ENCODE data around the gene MMP2. TPM values are rescaled to one million over a fixed set of nuclear protein-coding genes. Genes with fewer than 3 reads are reported as not detected.

The MMP2 gene
- total RNA-seq: not detected in 2 replicates

DNA sequence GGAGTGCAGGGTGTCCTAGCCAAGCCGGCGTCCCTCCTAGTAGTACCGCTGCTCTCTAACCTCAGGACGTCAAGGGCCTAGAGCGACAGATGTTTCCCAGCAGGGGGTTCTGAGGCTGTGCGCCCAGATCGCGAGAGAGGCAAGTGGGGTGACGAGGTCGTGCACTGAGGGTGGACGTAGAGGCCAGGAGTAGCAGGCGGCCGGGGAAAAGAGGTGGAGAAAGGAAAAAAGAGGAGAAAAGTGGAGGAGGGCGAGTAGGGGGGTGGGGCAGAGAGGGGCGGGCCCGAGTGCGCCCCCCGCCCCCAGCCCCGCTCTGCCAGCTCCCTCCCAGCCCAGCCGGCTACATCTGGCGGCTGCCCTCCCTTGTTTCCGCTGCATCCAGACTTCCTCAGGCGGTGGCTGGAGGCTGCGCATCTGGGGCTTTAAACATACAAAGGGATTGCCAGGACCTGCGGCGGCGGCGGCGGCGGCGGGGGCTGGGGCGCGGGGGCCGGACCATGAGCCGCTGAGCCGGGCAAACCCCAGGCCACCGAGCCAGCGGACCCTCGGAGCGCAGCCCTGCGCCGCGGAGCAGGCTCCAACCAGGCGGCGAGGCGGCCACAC, at the start of gene MMP2:
Gene MMP2 (plus strand): TSS at position 372 of the 603 bp plus-strand sequence. CDS start 282 bp downstream, outside the sequence.
- Mint-ChIP-seq H3K27me3 (peaks cover 33% of the 10 kb centered on the region), H3K36me3 (ENCODE audit: low read depth) (no peaks in the 10 kb centered on the region), H3K9me3 (peaks cover 2% of the 10 kb centered on the region), H3K27ac (no peak within 1 kb of the TSS), H3K4me1 (peaks cover 3% of the 10 kb centered on the region), H3K4me3 (peak within 1 kb of the TSS; percentile 23)
- intact Hi-C loops (cut with micrococcal nuclease): no loop called here
- no peak for DNase-seq

DNA sequence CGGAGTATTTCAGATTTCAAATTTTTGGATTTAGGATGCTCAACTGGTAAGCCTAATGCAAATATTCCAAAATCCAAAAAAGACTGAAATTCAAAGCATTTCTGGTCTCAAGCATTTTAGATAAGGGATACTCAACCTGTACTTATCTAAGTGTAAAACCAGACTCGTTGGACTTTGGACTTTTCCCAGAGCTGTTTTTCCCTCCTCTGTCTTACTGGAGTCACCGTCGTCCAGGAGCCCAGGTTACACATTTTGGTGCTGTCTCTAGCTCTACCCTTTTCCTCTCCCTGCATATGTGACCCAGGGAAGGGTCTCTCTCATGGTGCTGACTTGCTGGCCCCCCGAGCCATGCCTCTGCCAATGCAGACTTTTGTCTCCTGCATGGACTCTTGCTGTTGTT, 46.0 kb upstream of the MMP2 start:
- no peak for DNase-seq
- no peak overlapping the region for H3K4me3 Mint-ChIP-seq
- intact Hi-C loops (cut with micrococcal nuclease): no loop called here
- no peaks in the 10 kb centered on the region for H3K36me3 Mint-ChIP-seq (ENCODE audit: low read depth)
- no peaks in the 10 kb centered on the region for H3K4me1 Mint-ChIP-seq
- H3K9me3 Mint-ChIP-seq: no peaks in the 10 kb centered on the region
- peaks cover 3% of the 10 kb centered on the region for H3K27me3 Mint-ChIP-seq
- no peak overlapping the region for H3K27ac Mint-ChIP-seq

DNA sequence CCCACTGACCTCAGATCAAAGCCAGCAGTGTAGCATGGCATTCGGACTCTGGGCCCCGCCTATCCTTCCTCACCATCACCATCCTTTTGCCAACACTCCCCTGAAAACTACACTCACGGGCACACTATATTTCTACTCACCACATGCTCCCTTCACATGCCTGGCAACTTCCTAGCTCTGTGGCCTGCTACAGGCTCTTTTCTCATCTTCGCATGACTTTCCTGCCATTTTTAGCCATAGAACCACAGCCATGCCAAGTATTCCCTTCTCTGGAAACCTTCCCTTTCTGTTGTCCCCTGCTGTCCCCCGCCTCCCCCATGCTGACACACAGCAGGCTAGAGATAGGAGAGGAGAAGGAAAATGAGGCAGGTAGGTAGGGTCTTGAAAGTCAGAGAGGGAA, 45.5 kb upstream of the MMP2 start:
- H3K27me3 Mint-ChIP-seq: peaks cover 3% of the 10 kb centered on the region
- no peaks in the 10 kb centered on the region for H3K36me3 Mint-ChIP-seq (ENCODE audit: low read depth)
- no peak for DNase-seq
- no peaks in the 10 kb centered on the region for H3K4me1 Mint-ChIP-seq
- H3K9me3 Mint-ChIP-seq: no peaks in the 10 kb centered on the region
- intact Hi-C loops (cut with micrococcal nuclease): no loop called here
- H3K27ac Mint-ChIP-seq: no peak overlapping the region
- no peak overlapping the region for H3K4me3 Mint-ChIP-seq

DNA sequence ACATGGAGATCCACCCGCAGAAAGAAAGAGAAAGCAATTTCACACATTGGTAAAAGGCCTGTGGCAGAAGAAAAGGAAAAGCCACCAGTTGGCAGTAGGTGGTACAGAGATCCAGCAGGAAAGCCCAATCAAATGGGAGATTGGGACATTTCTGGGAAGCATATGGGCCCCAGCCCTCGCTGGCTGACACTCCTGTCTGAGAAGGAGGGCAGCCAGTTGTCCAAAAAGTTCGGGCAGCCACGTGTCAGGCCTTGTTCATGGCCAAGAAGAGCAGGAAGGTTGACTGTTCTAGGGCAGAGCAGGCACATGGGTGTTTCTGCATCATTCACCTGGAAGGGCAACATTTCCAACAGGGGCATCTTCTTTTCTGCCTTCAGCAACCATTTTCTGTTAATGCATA, 45.0 kb upstream of the MMP2 start:
- intact Hi-C loops (cut with micrococcal nuclease): no loop called here
- Mint-ChIP-seq H3K4me1 (no peaks in the 10 kb centered on the region), H3K4me3 (no peak overlapping the region), H3K9me3 (no peaks in the 10 kb centered on the region), H3K27ac (no peak overlapping the region), H3K27me3 (peaks cover 3% of the 10 kb centered on the region), H3K36me3 (ENCODE audit: low read depth) (no peaks in the 10 kb centered on the region)
- no peak for DNase-seq

DNA sequence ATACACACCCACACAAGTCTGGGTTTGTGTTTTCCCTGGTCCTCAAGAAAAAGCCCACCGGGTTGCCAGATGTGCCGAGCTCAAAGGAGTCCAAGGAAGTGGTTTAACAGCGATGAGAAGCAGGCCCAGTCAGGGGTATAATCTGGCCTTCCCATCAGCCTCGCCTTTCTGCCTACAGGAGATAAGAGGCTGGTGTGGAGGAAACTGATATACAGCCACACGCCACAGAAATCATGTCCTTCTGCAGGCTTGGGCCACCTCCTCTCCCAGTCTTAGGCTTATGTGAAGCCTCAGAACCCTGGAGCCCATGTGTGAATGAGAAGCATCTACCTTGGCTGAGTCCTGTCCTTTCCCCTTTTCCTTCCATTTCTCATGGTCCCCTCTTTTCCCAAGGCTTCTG, 43.6 kb upstream of the MMP2 start:
- Mint-ChIP-seq H3K9me3 (no peaks in the 10 kb centered on the region), H3K27ac (no peak overlapping the region), H3K4me1 (no peaks in the 10 kb centered on the region), H3K4me3 (no peak overlapping the region), H3K36me3 (ENCODE audit: low read depth) (no peaks in the 10 kb centered on the region), H3K27me3 (peaks cover 3% of the 10 kb centered on the region)
- intact Hi-C loops (cut with micrococcal nuclease): no loop called here
- no peak for DNase-seq

DNA sequence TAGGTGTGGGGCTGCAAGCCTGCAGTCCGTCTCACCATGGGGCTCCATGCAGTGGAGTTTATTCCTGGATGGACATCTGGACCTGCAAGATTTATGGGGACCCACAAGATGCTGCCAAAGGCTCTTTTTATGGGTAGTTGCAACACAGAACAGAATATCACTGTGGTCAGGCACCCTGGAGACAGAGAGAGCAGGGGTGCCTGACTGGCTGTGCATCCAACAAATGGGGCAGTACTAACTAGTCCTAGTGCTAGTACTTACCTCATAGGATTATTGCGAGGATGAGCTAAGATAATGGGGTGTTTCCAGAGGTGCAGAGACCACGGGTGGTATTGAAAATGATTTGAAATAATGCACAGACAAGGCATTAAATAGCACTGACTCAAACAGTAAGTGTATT, 42.4 kb upstream of the MMP2 start:
- H3K9me3 Mint-ChIP-seq: no peaks in the 10 kb centered on the region
- H3K27me3 Mint-ChIP-seq: peaks cover 3% of the 10 kb centered on the region
- H3K4me1 Mint-ChIP-seq: no peaks in the 10 kb centered on the region
- H3K27ac Mint-ChIP-seq: no peak overlapping the region
- no peak for DNase-seq
- H3K36me3 Mint-ChIP-seq (ENCODE audit: low read depth): no peaks in the 10 kb centered on the region
- intact Hi-C loops (cut with micrococcal nuclease): no loop called here
- H3K4me3 Mint-ChIP-seq: no peak overlapping the region

DNA sequence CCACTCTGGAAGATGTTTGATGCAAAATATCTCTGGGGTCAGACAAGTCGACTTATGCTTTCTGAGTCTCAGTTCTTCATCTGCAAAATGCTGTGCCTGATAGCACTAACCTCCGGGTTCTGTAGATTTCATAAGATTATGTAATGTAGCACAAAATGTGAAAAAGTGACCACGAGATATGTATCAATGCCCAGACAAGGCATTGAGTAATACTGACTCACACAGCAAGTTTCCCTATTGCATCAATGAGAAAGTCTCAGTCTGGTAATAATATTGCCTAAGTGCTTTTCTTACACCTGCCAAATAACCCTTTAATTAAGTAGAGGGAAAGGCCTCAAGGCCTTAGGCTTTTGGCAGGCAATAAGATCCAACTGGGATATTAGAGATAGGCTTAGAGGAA, 41.4 kb upstream of the MMP2 start:
- Mint-ChIP-seq H3K4me3 (no peak overlapping the region), H3K27me3 (peaks cover 3% of the 10 kb centered on the region), H3K27ac (no peak overlapping the region), H3K9me3 (no peaks in the 10 kb centered on the region), H3K36me3 (ENCODE audit: low read depth) (no peaks in the 10 kb centered on the region), H3K4me1 (no peaks in the 10 kb centered on the region)
- intact Hi-C loops (cut with micrococcal nuclease): no loop called here
- DNase-seq: no peak

DNA sequence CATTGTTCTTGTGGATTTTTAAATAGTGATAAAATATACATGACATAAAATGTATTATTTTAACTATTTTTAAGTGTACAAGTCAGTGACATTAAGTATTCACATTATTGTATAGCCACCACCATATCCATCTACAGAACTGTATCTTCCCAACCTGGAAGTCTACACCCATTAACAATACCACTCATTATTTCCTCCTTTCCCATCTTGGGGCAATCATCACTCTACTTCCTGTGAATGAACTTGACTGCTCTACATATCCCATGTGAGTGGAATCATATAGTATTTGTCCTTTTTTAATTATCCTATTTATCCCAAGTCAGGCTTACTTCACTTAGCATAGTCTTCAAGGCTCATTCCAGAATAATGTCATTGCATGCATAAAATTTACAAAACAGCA, 40.7 kb upstream of the MMP2 start:
- no peak overlapping the region for H3K4me3 Mint-ChIP-seq
- no peaks in the 10 kb centered on the region for H3K9me3 Mint-ChIP-seq
- no peaks in the 10 kb centered on the region for H3K36me3 Mint-ChIP-seq (ENCODE audit: low read depth)
- DNase-seq: no peak
- intact Hi-C loops (cut with micrococcal nuclease): no loop called here
- peaks cover 3% of the 10 kb centered on the region for H3K27me3 Mint-ChIP-seq
- H3K4me1 Mint-ChIP-seq: no peaks in the 10 kb centered on the region
- H3K27ac Mint-ChIP-seq: no peak overlapping the region

DNA sequence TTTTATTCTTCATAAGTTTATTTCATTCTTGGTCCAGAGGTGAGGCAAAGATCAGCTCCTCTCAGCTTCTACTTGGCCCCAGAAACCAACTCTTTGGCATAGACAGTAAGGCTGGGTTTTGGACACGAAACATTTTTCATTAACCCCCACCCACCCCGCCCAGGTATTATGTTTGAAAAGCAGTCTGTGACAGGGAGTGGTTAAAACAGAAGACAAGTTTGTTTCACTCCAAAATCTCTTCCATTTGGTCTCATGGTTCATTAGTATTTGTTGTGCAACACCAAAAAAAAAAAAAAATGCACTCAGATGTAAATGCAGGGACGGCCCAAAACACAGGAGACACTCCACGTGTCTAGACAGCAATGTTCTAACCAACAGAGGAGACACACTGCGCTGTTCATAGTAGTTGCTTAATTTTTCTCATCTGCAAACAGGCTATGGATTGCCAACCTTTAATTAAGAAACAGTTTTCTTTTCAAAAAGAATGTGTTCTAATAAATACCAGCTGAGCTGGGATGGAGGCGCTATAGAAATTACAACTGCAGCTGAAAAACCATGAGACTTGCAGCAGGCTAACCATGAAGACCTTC, 39.8 kb upstream of the MMP2 start:
- H3K9me3 Mint-ChIP-seq: no peaks in the 10 kb centered on the region
- intact Hi-C loops (cut with micrococcal nuclease): no loop called here
- peaks cover 3% of the 10 kb centered on the region for H3K27me3 Mint-ChIP-seq
- no peaks in the 10 kb centered on the region for H3K4me1 Mint-ChIP-seq
- no peak for DNase-seq
- no peaks in the 10 kb centered on the region for H3K36me3 Mint-ChIP-seq (ENCODE audit: low read depth)
- H3K4me3 Mint-ChIP-seq: no peak overlapping the region
- H3K27ac Mint-ChIP-seq: no peak overlapping the region

DNA sequence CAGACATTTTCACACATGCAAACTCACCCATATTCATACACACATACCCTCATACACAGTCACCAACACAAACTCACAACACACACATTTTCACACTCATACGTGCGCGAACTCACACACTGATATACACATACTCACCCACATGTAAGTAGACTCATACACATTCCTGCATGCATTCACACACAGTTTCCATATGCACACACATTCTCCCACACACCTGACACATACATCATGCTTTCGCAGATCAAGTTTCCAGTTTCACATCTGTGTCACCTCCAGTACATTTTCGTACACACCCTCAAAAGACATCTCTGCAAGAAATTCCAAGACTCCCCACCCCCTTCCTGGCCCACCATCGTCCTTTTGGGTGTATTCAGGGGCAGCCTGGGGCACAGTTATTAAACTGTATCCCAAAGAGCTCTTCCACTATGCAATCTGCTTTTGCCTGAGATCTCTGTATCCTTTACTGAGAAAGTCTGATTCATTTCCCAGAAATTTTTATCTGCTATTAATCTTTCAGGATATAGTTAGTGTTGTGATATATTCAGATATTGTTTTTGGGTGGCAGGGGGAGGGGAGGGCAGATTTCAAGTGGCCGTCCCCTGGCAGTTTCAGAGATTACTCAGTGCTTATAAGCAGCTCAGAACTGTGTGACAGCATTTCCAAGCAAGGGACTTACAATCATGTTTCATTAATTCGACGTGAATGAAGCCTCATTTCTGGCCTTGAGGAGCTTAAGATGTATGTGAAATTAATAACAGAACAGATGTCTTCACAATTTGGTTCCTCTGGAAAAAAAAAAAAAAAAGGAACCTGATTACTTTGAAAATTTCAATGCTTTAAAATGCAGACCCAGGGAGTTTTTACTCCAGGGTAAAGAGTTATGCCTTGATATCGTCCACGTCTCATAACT, 35.3 kb upstream of the MMP2 start:
- no peak overlapping the region for H3K4me3 Mint-ChIP-seq
- no peak overlapping the region for H3K27ac Mint-ChIP-seq
- no peak for DNase-seq
- H3K36me3 Mint-ChIP-seq (ENCODE audit: low read depth): no peaks in the 10 kb centered on the region
- no peaks in the 10 kb centered on the region for H3K9me3 Mint-ChIP-seq
- no peaks in the 10 kb centered on the region for H3K4me1 Mint-ChIP-seq
- intact Hi-C loops (cut with micrococcal nuclease): no loop called here
- no peaks in the 10 kb centered on the region for H3K27me3 Mint-ChIP-seq

DNA sequence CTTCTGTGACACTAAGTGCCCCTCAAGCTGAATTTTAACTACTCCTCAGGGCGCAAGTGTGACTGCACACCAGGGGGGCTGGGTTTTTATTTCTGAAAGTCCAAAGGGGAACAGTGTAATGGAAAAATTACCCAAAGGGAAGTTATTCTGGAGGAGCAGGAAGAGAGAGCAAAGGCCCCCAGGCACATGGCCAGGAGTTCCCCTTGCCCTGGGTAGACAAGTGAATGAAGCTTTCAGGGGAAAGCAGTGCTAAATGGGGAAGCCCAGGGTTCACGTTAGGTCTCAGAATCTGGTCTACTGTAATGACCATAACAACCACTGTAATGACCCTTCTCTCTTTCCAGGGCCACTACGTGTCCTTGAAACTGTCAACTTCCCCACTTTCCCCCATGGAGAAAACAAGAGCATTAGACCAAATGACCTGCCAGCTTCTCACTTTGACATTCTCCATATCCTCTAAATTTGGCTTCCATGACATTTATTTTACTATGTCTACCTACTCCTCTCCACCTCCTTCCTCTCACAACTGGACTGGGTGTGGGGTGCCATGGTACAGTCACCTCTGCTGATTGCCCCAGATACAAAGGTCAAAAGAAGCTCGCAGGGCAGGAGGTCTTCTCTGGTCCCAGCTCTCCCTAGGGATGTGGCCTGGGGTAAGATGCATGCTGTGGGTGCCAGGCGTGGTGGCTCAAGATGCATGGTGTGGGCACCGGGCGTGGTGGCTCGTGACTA, 34.1 kb upstream of the MMP2 start:
- Mint-ChIP-seq H3K9me3 (no peaks in the 10 kb centered on the region), H3K36me3 (ENCODE audit: low read depth) (no peaks in the 10 kb centered on the region), H3K27me3 (peaks cover 3% of the 10 kb centered on the region), H3K4me1 (no peaks in the 10 kb centered on the region), H3K4me3 (no peak overlapping the region), H3K27ac (no peak overlapping the region)
- no peak for DNase-seq
- intact Hi-C loops (cut with micrococcal nuclease): no loop called here

DNA sequence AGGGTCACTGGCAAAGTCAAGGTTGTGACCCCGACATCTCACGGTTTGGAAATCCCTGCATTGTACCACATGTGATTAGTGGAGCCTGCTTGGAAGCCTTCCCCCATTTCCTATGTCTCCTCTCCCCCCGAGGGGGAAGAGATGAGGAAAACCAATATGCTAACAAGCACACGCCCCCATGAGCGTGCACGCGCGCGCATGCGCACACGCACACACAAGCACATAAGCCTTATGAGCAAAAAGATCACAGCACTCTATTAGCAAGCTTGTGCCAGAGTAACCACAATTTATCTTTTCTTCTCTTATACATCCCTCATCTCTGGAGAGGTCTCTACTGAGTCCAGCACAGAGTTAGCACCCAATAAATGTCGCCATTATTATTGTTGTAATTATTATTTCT, 31.8 kb upstream of the MMP2 start:
- Mint-ChIP-seq H3K27ac (no peak overlapping the region), H3K4me3 (no peak overlapping the region), H3K27me3 (peaks cover 3% of the 10 kb centered on the region), H3K36me3 (ENCODE audit: low read depth) (no peaks in the 10 kb centered on the region), H3K9me3 (no peaks in the 10 kb centered on the region), H3K4me1 (no peaks in the 10 kb centered on the region)
- no peak for DNase-seq
- intact Hi-C loops (cut with micrococcal nuclease): no loop called here

DNA sequence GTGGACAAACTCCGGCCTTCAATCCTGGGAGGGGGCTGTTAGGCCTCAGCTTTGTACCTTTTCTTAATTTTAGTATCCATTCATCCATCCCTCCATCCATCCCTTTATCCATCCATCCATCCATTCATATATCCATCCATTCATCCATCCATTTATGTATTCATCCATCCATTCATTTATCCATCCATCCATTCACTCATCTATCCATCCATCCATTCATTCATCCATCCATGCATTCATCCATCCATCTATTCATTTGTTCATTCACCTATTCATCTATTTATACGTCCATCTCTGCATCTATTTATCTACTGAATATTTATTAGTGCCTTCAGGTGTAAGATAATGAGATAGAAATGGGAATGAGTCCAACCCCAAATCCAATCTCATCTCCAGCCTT, 26.0 kb upstream of the MMP2 start:
- Mint-ChIP-seq H3K27me3 (peaks cover 3% of the 10 kb centered on the region), H3K4me3 (no peak overlapping the region), H3K4me1 (no peaks in the 10 kb centered on the region), H3K27ac (no peak overlapping the region), H3K9me3 (no peaks in the 10 kb centered on the region), H3K36me3 (ENCODE audit: low read depth) (no peaks in the 10 kb centered on the region)
- DNase-seq: no peak
- intact Hi-C loops (cut with micrococcal nuclease): no loop called here

DNA sequence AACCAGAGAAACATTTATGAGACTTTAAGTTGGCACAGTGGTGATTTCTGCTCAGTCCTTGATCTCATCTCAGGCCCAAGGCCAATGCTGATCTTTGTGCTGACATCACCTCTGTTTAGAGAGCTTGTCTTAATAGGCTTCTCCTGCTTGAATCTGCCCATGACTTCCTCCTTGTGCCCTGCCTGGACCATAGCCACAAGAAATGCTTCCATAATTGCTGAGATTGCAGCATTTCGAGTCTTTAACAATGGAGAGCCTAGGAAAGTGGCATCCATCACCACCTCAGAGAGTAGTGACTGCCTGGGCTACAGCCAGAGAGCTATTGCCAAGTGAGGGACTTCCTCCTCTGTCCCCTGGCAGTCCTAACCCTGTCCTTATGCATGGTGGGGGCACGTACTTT, 25.1 kb upstream of the MMP2 start:
- peaks cover 2% of the 10 kb centered on the region for H3K27me3 Mint-ChIP-seq
- no peaks in the 10 kb centered on the region for H3K9me3 Mint-ChIP-seq
- no peak overlapping the region for H3K27ac Mint-ChIP-seq
- H3K36me3 Mint-ChIP-seq (ENCODE audit: low read depth): no peaks in the 10 kb centered on the region
- no peaks in the 10 kb centered on the region for H3K4me1 Mint-ChIP-seq
- no peak overlapping the region for H3K4me3 Mint-ChIP-seq
- DNase-seq: no peak
- intact Hi-C loops (cut with micrococcal nuclease): no loop called here
